ENCODE measurements around the gene SUMO3.

The SUMO3 gene

DNA sequence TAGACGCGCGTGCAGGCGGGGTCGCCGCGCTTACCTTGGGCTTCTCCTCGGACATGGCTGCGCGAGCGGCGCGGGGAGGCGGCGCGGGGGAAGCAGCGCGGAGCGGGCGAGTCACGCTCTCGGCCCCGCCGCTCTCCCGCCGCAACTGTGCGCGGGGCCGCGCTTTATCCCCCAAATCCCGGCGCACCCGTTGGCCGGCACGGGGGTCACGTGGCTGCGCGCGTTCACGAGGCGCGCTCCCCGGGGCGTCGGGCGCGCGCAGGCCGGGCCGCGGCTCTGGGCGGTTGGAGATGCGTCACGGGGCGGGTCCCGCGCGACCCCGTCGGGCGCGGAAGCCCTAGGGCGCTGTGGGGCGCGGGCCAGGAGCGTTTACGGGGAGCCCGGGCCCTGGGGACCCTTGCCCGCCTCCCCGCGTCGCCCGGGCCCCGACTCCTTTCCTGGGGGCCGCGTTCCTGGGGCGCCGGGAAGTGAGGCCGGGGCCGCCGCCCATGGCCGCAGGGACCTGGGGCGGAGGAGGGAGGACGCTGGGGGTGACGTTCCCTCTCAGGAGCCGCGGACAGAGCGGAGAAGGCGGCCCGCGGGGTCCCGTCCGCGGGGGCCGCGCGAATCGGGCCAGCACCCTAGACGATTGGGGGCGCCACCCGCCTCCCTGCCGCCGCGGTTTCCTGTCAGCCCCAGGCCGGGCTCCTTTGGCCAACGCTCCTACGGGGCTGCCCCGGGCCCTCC lies at the start of gene SUMO3:
Gene SUMO3 (minus strand): TSS at position 149 of the 726 bp plus-strand sequence. CDS start 94 bp downstream, at position 55.
- peak; percentile 63 for DNase-seq (ENCODE audit: low read depth)

DNA sequence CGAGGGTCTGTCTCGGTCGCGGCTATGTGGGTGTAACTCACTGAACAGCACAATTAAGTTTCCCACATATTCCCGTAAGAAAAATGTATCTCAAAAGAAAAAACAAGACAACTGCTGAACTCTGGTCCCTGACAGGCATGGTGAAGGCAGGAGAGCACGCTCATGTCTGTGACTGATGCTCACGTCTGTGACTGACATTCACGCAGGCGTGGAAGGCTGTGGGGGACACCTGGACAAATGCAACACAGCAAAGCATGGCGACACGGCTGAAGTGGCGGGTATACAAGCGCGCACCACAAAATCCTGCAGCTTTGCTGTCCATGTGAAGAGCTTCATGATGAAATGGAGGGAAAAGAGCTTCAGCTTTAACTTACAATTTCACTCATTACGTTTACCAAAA lies 49.6 kb upstream of the SUMO3 start:
- no peak for DNase-seq (ENCODE audit: low read depth)

- peak; percentile 77 for DNase-seq (ENCODE audit: low read depth)
Observed at GRCh38 chr21:44866780-44867179, 48.9 kb upstream of the SUMO3 start.

DNA sequence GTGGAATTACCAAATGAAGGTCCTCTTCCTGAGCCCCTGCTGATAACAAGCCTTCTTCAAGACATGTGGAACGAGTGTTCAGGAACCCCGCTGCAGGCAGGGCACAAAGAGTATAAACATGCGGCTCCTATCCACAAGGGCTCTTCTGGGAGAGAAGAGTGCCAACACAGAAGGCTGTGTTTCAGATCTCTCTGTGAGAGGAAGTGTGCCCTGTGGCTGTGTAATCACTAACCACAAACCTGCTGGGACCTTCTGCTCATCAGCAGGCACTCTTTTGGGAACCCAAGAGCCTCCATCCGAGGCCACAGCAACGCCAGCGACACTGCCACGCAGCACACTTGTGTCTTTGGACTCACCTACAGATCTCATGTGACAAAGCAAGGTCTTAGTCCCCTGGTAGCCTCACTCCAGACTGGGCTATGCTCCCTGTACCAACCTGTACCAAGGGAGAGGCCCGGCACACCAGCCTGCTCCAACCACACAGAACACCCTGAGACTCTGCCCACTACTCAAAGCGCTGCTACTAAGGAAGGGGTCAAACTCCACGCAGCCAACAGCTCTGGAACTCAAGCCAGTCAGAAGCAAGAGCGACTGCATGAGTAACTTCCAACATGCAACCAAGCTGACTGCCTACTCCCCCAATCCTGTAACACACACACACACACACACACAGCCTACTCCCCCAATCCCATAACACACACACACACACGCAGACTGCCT lies 47.9 kb upstream of the SUMO3 start:
- peak; percentile 81 for DNase-seq (ENCODE audit: low read depth)

DNA sequence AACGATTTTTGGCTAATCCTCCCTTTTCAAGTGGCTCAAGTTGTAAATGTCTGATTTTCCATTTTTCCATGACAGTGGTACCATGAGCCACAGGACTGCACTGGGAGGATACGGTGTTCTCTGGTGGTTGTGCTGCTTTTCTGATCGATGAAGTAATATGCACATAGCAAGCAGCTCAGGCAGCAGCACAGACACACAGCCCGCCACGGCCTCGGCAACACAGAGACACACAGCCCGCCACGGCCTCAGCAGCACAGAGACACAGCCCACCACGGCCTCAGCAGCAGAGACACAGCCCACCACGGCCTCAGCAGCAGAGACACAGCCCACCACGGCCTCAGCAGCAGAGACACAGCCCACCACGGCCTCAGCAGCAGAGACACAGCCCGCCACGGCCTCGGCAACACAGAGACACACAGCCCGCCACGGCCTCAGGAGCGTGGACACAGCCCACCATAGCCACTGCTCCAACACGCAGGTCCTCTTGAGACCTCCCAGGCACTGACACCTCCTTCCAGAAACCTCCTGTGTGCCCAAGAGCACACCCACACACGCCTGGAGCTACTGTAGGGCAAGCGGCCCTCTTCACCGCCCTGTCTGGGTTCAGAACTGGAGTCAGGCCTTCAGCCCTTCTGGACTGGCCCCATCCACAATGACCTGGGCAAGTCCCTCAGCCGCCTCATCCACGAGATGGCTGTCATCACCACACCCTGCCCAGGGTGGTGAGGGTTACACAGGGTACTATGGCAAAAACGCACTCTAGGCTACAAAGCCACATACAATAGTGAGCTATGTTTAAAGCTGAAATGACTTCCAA lies 45.2 kb upstream of the SUMO3 start:
- no peak for DNase-seq (ENCODE audit: low read depth)

DNA sequence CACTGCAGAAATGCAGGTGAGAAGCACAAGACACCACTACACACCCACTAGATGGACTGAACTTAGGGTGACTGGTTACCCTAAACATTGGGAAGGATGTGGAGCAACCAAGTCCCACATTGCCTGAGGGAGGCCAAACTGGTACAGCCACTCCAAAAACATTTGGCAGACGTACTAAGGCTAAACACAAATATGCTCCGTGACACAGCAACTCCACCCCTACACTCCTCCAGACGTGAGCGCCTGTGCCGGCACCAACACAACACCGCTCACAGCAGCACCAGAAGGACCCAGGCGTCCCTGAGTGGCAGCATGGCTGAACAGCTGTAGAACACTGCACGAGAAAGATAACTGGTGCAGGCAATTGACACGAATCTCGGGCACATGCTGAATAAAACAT lies 40.9 kb upstream of the SUMO3 start:
- DNase-seq (ENCODE audit: low read depth): no peak

- no peak for DNase-seq (ENCODE audit: low read depth)
Observed at GRCh38 chr21:44858291-44858690, 40.4 kb upstream of the SUMO3 start.

GRCh38 chr21:44857127-44857892 lies 39.4 kb upstream of the SUMO3 start:
- DNase-seq (ENCODE audit: low read depth): no peak

GRCh38 chr21:44856131-44856530 lies 38.3 kb upstream of the SUMO3 start:
- no peak for DNase-seq (ENCODE audit: low read depth)

DNA sequence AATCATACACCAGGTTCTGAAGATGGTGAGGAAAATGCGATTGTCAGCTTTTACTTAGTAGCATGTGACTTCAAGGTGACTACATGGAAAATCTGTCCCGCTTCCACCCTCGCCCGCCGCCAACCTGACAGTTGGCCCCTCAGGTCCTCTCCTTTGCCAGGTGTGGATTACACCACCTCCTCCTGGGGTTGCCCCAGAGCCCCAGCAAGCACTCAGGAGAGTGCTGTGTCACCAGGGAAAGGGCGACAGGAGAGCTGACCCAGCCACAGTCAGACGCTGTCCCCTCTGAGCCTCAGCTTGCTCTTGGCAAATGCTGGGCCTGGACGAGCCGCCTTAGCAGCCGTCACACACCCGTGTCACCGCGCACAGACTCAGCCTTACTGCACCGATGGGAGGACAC lies 37.7 kb upstream of the SUMO3 start:
- no peak for DNase-seq (ENCODE audit: low read depth)

DNA sequence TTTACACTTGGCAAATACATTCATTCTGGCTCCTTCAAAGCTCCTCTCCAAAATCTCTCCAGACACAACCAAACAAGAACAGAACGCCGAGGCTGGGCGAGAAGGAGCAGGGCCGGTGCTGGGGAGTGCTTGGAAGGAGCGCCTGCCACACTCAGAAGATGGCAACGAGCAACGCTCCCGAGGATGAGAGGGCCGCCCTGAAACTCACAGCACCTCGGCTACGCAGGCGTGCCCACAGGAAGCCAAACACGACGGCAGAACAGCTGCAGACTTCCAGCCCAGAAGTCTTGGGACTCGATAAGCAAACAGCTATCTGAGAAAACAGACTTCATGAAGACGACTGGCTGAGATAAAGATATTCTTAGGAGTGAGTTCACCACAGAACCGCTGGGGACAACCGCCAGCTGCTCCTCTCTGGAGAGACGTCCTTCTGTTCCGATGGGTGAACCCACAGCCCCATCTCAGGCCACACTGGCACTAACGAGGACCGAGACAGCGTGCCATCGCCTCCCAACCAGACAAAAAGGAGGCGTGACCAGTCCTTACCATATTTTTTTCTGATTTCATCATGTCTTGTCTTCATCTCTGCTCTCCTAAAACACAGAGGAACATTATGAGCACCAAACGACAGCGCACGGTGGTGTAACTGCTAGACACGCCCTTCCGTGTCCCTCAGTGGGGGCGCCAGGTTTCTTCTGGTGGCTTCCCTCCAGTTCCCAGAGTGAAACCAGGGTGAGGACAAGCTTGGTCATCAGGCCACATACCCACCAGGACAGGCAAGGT lies 37.0 kb upstream of the SUMO3 start:
- no peak for DNase-seq (ENCODE audit: low read depth)

GRCh38 chr21:44854391-44854663 lies 36.5 kb upstream of the SUMO3 start:
- no peak for DNase-seq (ENCODE audit: low read depth)

DNA sequence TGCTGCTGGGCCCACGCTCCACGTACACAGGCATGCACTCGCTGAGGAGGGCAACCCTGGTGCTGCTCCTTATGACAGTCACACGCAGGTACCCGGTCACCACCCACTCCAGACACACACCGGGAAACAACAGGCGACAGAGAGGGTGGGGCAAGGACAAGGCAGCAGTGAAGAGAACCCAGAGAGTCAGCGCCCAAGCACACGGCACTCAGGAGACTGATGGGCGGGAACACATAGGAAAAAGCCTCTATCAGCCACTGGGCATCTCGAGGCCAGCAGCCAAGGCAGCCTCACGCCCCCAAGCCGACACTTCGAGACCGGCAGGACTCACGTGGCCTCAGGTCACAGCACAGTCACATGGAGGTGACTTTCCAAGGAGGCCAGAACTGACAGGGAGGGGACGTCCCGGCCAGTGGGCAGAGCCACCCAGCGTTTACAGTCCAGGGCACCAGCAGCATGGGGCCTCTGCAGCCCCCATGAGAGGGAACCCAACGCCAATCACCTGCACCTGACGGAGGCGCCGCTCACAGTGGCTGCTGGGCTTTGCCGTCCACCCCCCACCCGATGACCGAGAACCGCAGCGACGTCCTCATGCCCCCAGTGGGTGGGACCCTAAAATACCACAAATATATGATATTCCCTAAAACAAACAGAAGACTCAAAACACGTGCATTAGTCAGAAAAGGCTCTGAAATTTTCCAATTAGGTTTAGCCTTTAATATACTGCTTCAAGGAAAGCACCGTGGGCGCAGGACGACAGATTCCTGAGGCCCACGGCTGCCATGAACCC lies 35.9 kb upstream of the SUMO3 start:
- no peak for DNase-seq (ENCODE audit: low read depth)

DNA sequence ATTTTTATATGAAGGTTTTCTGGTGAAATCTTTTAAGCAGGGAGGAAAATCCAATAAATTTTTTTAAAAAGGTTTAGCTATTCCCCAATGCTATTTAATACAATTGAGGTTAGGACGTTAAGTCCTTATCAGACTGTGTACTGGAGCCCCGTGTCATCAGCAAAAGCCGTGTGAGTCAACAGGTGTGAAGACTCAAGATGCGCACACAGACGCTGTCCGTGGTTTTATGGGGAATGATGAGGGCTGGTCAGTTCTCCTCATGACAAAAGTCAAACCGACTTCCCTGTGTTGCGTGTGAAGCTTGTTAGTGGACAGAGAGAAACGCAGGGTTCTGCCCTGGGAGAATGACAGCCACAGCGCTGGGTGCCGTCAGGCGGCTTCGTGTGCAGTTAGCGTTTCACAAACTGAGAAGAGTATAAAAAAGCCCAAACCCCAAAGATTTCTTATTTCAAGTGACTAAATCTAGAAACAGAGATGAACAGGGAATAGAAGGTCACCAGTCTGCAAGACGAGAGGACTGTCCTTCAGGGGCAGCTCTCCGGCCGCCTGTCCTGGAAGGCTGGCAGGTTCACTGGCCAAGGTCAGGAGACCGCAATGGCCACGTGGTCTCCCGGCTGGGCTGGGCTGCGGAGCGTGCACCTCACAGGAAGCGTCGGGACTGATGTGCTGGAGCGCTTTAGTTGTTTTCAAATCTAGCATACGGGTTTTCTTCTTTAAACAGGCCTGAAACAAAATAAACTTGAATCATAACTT lies 33.2 kb upstream of the SUMO3 start:
- DNase-seq (ENCODE audit: low read depth): no peak

DNA sequence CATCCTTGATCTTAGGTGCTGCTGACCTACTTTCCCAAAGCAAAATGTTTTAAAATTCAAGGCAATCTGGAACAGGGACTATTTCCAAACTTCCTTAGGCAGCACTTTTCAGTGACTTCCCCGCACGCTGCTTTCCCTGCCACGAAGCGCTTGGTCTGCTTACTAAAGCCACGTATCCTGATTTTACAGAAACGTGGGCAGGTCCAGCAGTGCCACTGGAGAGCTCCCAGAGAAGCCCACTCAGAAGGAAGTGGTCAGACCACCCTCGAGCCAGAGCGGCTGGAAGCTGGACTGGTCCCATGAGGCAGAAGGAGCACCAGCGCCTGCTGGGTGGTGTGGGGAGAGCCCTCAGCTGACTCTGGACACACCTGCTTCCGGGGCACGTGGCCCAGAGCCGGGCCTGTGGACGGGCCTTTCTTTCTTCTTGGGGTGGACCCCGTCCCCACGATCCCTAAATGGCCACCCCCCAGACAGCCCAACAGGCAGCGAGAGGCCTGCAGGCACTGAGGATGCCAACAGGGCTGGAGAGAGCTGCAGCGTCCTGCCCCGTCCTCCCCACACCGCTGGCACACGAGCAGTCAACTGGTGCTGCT lies 32.4 kb upstream of the SUMO3 start:
- DNase-seq (ENCODE audit: low read depth): no peak

GRCh38 chr21:44849616-44850130 lies 31.8 kb upstream of the SUMO3 start:
- DNase-seq (ENCODE audit: low read depth): no peak

DNA sequence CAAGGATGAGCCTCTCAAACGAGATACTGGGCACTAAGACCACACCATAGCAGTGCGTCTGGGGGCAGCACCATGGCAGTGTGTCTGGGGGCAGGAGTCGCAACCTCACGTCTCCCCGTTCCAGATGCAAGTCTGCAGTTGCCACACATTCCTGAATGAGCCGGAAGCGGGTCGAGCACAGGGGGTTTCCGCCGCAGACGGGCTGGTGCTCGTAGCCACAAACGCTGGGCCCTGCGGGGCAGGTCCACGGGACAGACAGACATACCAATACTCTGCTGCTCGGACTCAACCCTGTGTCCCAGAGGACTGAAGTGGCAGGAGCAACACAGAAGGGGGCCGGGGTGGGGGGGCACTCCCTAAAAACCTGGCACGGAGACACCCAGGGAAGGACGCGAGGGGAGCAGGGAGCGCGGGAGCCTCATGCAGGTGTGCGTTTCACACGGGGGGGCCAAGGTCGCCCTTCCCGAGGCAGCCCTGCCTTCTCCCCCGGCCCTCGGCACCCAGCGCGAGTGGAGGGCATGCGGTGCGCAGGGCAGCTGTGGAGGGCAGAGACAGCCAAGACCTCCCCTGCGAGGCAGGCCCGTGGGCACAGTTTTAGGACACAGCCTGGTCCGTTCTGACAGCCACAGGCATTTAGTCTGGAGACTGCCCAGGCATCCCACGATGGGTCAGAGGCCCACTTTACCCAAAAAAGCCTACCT lies 31.1 kb upstream of the SUMO3 start:
- DNase-seq (ENCODE audit: low read depth): no peak

DNA sequence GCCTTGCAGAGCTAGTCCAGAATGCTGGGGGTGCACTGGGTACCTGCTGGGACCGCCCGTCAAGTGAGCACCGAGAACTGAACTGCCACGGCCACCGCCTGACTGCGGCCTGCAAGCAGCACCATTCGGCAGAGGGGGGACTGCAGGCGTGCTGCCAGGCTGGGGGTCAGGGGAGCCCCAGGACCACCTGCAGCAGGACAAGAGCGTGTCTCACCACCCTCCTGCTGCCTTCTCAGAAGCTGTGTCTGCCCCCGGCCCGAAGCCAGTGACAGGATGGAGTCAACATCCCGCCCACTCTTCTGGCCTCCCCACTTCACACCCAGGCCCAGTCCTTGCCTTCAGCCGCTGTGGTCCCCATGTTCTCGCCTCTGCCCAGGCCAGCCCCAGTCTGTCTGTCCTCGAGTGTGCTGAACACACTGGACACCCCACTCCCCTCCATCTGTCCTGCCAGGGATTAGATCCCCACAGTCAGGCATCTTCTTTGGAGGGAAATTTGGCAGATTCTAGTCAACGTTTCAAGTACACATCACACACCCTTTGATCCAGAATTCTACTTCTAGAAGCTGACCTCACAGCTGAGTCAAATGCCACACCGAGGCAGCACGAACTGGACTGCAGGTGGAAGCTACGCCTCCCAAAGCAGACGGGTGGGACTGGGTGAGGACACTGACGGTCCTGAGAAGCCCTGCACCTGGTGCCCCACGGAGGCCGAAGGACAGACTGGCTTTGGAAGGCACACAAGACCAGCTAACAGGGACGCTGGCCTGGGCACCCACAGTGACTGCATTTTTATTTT lies 29.6 kb upstream of the SUMO3 start:
- no peak for DNase-seq (ENCODE audit: low read depth)
